ENCODE results near the gene NPY5R.

Gene NPY5R

DNA sequence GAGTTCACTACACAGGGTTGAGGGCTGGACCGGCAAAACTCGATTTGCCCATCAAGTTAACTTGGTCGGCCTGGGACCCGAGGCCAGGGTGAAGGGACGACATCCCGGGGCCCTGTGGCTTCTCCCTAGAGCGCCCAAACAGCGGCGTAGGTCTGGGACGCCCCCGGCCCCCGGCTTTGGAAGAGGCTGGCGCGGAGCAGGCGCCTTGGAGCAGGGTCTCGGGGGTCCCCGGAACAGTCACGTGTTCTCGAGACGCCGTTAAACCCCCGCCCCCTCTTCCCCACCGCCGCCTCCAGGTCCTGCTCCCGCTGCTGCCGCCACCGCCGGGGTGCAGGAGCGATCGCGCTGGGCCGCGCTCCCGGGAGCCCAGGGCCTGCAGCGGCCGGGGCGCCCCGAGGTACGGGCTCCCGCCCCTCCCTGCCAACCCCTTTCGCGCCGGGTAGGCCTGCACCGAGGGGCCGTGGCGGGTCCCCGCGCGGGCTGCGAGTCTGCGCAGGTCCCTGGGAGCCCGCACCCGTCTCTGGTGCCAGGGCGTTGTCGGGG lies at the start of gene NPY5R:
Gene NPY5R (plus strand): TSS at position 289 of the 543 bp plus-strand sequence. CDS start 6,382 bp downstream, outside the sequence.
- Mint-ChIP-seq H3K27me3 (ENCODE audit: low read depth) (peaks cover 44% of the 10 kb centered on the region), H3K36me3 (ENCODE audit: low read depth) (no peaks in the 10 kb centered on the region), H3K4me3 (no peak within 1 kb of the TSS), H3K9me3 (no peaks in the 10 kb centered on the region), H3K4me1 (ENCODE audit: low read depth) (no peaks in the 10 kb centered on the region), H3K27ac (no peak within 1 kb of the TSS)

DNA sequence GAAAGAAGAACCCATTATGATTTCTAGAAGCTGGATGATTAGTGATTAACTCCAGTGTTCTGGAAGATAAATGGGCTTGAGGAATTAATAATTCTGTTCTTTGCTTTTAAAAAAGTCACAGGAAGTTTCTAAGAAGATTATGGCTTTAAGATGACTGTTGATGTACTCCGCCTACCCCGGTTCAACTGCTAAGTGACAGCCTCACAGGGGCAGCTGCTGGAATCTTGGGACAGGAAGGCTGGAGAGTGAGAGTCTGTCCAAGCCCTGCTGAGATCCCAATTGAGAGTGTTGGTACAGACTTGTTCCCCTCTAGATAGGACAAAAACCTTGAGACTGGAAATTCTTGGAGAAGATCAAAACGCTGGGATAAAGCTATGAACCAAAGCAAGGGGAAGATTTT lies 48.6 kb upstream of the NPY5R start:
- H3K36me3 Mint-ChIP-seq (ENCODE audit: low read depth): no peaks in the 10 kb centered on the region
- no peaks in the 10 kb centered on the region for H3K4me1 Mint-ChIP-seq (ENCODE audit: low read depth)
- H3K4me3 Mint-ChIP-seq: no peak overlapping the region
- no peak overlapping the region for H3K27ac Mint-ChIP-seq
- no peaks in the 10 kb centered on the region for H3K9me3 Mint-ChIP-seq
- H3K27me3 Mint-ChIP-seq (ENCODE audit: low read depth): no peaks in the 10 kb centered on the region

DNA sequence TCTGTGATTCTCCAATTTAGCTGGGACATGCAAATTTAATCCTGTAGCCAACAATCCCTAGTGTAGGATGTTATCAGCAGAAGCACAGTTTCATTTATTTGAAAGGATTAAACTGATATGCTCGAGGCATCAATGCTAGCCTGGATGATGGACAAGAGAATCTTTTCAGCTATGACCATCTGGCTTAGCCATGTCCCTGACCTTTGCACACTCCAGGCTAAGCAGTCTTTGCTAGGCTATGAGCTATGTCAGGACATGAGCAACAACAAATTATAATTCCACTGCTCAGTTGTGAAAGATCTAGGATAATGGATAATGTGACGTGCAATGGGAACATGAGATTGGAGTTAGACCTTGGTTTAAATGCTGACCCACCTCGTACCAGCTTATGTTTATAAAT lies 43.2 kb upstream of the NPY5R start:
- no peaks in the 10 kb centered on the region for H3K9me3 Mint-ChIP-seq
- no peak overlapping the region for H3K27ac Mint-ChIP-seq
- H3K4me1 Mint-ChIP-seq (ENCODE audit: low read depth): no peaks in the 10 kb centered on the region
- H3K36me3 Mint-ChIP-seq (ENCODE audit: low read depth): no peaks in the 10 kb centered on the region
- no peaks in the 10 kb centered on the region for H3K27me3 Mint-ChIP-seq (ENCODE audit: low read depth)
- H3K4me3 Mint-ChIP-seq: no peak overlapping the region

DNA sequence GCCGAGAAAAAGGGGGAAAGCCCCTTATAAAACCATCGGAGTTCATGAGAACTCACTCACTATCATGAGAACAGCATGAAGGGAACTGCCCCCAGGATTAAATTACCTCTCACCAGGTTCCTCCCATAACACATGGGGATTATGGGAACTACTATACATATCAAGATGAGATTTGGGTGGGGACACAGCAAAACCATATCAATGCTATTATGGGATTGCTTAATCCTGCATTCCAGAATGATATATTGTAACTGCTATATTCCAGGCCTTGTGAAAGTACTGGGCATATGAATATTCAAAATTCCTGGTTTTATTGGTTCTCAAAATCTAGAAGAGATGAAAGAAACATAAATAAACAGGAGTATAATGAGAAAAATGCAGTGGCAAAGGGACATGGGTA lies 40.6 kb upstream of the NPY5R start:
- no peak overlapping the region for H3K27ac Mint-ChIP-seq
- H3K27me3 Mint-ChIP-seq (ENCODE audit: low read depth): no peaks in the 10 kb centered on the region
- no peaks in the 10 kb centered on the region for H3K36me3 Mint-ChIP-seq (ENCODE audit: low read depth)
- no peak overlapping the region for H3K4me3 Mint-ChIP-seq
- H3K9me3 Mint-ChIP-seq: no peaks in the 10 kb centered on the region
- no peaks in the 10 kb centered on the region for H3K4me1 Mint-ChIP-seq (ENCODE audit: low read depth)

DNA sequence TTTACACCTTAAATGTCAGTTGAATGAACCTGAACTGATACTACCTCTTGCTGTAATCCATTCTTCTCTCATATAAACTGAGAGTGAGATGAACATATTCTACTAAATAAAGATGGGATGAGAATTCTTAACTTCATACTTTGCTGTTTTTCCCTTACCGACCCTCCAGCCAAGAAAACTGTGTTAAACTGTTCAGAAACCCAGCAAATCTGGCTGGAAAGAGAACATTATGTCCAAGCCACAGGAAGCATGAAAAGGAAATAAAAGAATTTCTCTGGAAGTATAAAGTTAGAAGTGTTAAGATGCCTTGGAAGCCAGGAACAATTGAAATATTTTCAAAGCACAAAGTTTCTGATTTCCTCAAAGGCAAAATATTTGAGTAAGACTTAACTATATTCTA lies 34.2 kb upstream of the NPY5R start:
- H3K4me1 Mint-ChIP-seq (ENCODE audit: low read depth): no peaks in the 10 kb centered on the region
- H3K27ac Mint-ChIP-seq: no peak overlapping the region
- H3K36me3 Mint-ChIP-seq (ENCODE audit: low read depth): no peaks in the 10 kb centered on the region
- no peak overlapping the region for H3K4me3 Mint-ChIP-seq
- H3K9me3 Mint-ChIP-seq: no peaks in the 10 kb centered on the region
- no peaks in the 10 kb centered on the region for H3K27me3 Mint-ChIP-seq (ENCODE audit: low read depth)

DNA sequence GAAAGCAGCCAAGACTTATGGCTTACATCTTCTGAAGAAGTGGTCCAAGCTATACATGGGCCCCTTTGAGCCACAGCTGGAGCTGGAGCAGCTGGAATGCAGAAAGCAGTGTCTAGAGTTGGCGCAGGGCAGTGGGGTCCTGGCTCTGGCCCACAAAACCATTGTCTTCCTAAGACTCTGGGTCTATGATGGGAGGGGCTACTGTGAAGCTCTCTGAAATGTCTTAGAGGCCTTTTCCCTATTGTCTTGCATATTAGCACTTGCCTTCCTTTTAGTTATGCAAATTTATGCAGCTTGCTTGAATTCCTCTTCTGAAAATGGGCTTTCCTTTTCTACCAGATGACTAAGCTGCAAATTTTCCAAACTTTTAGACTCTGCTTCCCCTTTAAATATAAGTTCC lies 26.6 kb upstream of the NPY5R start:
- Mint-ChIP-seq H3K4me3 (no peak overlapping the region), H3K4me1 (ENCODE audit: low read depth) (no peaks in the 10 kb centered on the region), H3K36me3 (ENCODE audit: low read depth) (no peaks in the 10 kb centered on the region), H3K27ac (no peak overlapping the region), H3K27me3 (ENCODE audit: low read depth) (no peaks in the 10 kb centered on the region), H3K9me3 (peaks cover 3% of the 10 kb centered on the region)

DNA sequence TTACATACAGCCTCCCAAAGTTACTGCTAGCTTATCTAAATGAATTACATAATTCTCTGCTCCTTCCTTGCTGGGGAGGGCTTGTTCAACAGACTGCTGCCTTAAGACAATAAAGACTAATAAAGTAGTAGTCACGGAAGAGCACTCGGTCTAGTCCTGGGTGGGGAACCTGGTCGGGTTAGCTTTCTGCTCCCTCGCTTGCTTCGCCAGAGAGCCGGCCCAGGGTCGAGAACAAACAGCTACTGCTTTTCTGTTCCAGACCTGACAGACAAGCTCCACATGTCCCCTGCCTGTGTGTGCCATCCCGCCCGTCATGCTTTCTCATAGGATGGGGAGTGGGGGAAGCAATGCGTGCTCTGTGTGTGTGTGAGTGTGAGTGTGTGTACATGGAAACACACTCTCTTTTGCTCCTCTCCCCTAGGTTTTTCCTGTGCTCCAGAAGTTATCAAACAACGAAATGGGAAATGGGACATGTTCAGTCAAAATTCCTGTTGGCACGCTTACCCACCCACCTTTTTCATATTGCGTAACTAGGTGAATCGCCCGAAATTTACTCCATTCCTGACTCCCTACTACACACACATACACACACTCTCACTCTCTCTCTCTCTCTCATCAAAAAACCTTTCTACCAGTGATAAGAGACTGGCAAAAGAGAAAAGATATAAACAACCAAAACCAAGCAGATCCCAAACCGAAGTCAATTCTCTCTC lies 12.6 kb upstream of the NPY5R start:
- peaks cover 59% of the 10 kb centered on the region for H3K27me3 Mint-ChIP-seq (ENCODE audit: low read depth)
- H3K9me3 Mint-ChIP-seq: no peaks in the 10 kb centered on the region
- no peaks in the 10 kb centered on the region for H3K36me3 Mint-ChIP-seq (ENCODE audit: low read depth)
- peak overlapping the region; percentile 0 for H3K4me3 Mint-ChIP-seq
- no peak overlapping the region for H3K27ac Mint-ChIP-seq
- peaks cover 6% of the 10 kb centered on the region for H3K4me1 Mint-ChIP-seq (ENCODE audit: low read depth)

DNA sequence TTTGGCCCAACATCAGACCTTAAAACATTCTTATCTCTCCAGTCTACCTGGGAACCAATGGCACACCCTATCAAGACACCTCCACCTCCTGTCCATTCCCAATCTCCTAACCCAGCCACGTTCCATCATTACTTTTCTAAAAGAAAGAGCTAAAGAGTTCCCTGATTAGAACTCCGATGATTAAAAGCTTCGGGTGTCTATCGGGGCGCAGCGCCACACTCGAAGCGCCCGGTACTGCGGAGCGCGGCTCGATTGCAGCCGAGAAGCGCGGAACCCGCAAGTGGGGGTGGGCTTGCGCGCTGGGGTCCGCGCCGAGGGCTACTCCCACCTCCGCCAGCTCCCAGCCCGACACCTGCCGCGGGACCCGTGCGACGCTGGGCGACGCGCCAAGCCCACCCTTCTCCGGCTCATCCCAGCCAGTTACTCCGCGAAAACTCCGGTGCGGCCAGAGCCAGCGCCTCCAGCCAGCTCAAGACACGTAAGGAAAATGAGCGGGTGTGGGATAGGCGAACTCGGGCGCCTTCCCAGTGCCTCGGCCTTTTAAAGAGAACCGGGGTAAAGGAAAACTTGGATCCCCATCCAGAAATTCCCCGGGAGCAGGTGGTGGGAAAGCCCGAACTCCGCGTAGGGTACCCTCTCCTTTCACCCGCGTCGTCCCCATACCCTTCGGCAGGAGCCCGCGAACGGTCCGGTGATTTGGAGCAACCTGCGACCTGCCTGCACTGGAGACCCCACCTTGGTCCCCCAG lies 11.9 kb upstream of the NPY5R start:
- peaks cover 59% of the 10 kb centered on the region for H3K27me3 Mint-ChIP-seq (ENCODE audit: low read depth)
- H3K9me3 Mint-ChIP-seq: no peaks in the 10 kb centered on the region
- no peaks in the 10 kb centered on the region for H3K36me3 Mint-ChIP-seq (ENCODE audit: low read depth)
- peak overlapping the region; percentile 0 for H3K4me3 Mint-ChIP-seq
- H3K27ac Mint-ChIP-seq: no peak overlapping the region
- peaks cover 6% of the 10 kb centered on the region for H3K4me1 Mint-ChIP-seq (ENCODE audit: low read depth)

DNA sequence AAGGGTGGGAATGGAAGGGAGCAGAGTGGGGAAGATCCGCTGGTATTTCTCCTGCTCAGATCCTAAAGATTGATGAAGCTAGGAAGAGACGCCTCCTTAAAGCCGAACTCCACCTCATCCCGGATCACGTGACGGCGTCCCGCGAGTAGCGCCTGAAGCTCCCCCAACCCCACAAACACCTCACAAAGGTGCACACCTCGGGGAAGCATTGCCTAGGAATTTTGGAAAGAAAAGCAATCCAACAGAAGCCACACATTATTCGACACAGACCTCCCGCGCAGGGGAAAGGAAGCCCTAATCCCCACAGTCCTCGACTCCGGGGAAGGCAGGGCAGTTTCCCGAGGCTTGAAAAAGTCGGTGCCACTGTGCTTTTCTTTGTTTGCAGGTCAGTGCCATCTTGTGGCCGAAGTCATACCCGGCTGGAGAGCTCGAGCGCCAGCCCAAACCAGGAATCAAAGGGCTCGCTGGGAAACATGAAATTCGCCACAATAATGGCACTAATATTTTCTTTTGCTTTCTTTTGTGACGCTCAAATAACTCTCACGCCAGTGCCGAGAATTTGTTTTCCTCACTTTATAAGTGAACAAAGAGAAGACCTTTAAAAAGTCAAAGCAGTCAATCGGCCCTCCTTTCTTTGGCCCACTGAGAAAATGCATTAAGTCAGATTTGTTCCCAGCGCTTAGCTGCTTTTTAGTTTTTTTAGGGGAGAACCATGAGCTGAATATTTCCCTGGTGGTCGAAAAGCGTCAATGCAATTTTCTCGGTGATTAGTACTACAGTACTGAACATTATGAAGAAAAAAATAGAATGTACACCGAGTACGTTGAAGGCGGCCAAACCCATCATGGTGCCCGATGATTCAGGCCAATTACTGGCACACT lies 10.9 kb upstream of the NPY5R start, which contains the start of gene NPY1R:
Gene NPY1R (minus strand): TSS at position 71 of the 881 bp plus-strand sequence. CDS start 6,042 bp downstream, outside the sequence.
- no peaks in the 10 kb centered on the region for H3K9me3 Mint-ChIP-seq
- peaks cover 59% of the 10 kb centered on the region for H3K27me3 Mint-ChIP-seq (ENCODE audit: low read depth)
- H3K4me3 Mint-ChIP-seq: peak within 1 kb of the TSS; percentile 62
- no peak within 1 kb of the TSS for H3K27ac Mint-ChIP-seq
- H3K36me3 Mint-ChIP-seq (ENCODE audit: low read depth): no peaks in the 10 kb centered on the region
- peaks cover 6% of the 10 kb centered on the region for H3K4me1 Mint-ChIP-seq (ENCODE audit: low read depth)

DNA sequence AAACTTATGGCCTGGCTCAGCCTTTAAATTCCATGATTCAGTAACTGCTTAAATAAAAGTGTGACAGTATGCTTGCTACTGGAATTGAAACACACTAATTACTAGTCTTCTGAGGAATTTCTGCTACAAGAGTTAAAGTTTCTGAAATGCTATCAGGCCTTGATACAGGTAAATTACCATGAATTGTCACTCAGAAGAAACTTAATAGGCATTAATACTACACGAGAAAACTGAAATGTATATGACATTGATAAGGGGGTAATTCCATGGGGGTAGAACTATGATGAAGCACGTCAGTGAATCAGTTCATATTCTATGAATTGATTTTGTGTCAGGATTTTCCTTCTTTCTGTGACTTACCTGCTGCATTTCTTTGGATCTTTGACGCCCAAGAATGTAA lies 8.3 kb upstream of the NPY5R start:
- Mint-ChIP-seq H3K4me1 (ENCODE audit: low read depth) (peaks cover 6% of the 10 kb centered on the region), H3K27me3 (ENCODE audit: low read depth) (peaks cover 50% of the 10 kb centered on the region), H3K27ac (no peak overlapping the region), H3K4me3 (no peak overlapping the region), H3K9me3 (no peaks in the 10 kb centered on the region), H3K36me3 (ENCODE audit: low read depth) (no peaks in the 10 kb centered on the region)

DNA sequence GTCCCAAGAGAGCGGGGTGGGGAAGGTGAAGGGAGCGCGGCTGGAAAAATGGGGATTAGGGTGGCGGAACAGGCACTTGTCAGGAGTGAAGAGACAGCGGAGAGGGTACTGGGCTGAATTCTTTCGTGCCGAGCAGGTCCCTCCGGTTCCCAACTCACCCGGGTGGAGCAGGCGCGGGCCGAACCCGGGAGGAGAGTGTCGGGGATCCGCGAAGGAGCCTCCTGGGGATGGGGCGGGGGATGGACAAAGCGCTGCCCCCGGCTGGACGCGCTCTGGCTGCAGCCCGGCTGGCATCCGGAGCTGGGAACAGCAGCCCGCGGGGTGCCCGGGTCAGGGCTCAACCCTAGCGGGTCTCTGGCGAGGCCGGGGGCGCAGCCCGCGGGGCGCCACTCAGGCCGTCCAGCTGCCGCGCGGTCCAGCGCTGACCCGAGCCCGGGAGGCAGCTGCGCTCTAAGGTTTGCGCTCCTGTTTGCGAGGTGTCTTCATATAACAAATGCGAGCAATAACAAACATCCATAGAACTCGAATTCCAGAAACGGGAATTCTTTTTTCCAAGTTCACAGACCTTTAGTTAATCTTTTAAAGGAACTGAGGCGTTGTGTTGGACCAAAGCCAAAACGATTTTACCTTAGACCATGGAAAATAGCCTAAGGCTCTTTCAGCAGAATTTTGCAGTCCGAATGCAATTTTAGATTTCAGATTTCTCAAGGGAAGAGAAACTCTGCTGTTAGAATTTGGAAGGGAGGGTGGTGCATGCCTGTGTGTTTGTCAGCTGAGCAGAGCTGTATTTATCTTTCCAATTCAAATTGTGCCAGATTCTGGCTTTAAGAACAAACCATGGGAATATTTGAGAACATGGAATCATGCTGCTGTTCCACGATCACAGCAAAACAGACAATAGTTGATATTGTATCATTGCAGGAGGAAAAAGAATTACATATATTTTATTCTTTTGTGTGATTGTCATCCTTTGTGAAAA lies 744 bp downstream of the NPY5R start:
- H3K27me3 Mint-ChIP-seq (ENCODE audit: low read depth): peaks cover 37% of the 10 kb centered on the region

DNA sequence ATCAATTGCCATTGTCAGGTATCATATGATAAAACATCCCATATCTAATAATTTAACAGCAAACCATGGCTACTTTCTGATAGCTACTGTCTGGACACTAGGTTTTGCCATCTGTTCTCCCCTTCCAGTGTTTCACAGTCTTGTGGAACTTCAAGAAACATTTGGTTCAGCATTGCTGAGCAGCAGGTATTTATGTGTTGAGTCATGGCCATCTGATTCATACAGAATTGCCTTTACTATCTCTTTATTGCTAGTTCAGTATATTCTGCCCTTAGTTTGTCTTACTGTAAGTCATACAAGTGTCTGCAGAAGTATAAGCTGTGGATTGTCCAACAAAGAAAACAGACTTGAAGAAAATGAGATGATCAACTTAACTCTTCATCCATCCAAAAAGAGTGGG lies 7.0 kb downstream of the NPY5R start:
- Mint-ChIP-seq H3K36me3 (ENCODE audit: low read depth) (no peaks in the 10 kb centered on the region), H3K9me3 (no peaks in the 10 kb centered on the region), H3K27me3 (ENCODE audit: low read depth) (peaks cover 7% of the 10 kb centered on the region), H3K4me3 (no peak overlapping the region), H3K4me1 (ENCODE audit: low read depth) (no peaks in the 10 kb centered on the region), H3K27ac (no peak overlapping the region)

More for the DNA sequence above, 744 bp downstream of the NPY5R start:
- H3K36me3 Mint-ChIP-seq (ENCODE audit: low read depth): no peaks in the 10 kb centered on the region
- no peaks in the 10 kb centered on the region for H3K4me1 Mint-ChIP-seq (ENCODE audit: low read depth)
- H3K4me3 Mint-ChIP-seq: no peak overlapping the region
- no peaks in the 10 kb centered on the region for H3K9me3 Mint-ChIP-seq
- no peak overlapping the region for H3K27ac Mint-ChIP-seq

DNA sequence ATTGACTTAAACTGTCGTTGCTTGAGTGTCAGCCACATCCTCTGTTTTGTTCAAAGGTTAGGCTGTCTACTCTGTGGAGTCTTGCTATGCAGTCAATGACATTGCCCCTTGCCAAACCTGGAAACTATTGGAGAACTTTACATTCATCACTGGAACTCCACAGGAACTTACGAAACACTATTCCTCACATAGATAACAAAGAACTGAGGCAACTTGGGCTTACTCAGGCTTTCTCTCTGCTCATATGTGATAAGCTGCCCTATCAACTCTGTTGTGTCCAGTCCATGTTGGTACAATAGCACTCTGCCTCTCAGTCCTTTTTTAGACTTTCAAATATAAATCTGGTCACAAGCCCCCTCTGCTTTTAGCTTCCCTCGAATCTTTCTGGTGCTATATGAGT lies 9.4 kb downstream of the NPY5R start:
- Mint-ChIP-seq H3K4me3 (no peak overlapping the region), H3K27me3 (ENCODE audit: low read depth) (no peaks in the 10 kb centered on the region), H3K9me3 (no peaks in the 10 kb centered on the region), H3K27ac (no peak overlapping the region), H3K4me1 (ENCODE audit: low read depth) (no peaks in the 10 kb centered on the region), H3K36me3 (ENCODE audit: low read depth) (no peaks in the 10 kb centered on the region)
